HG03457 (cell line): ENCODE results near the gene SORCS2.

Experiments
- ATAC-seq: cut with Tn5 transposase; IDR thresholded peaks from one replicate; pipeline ENCODE4 v1.9.1; 2021; ENCODE audit warnings: moderate number of reproducible peaks; ENCODE audit not compliant: unreplicated experiment

The SORCS2 gene

GRCh38 chr4:7668271-7668670 is 475.9 kb downstream of the SORCS2 start:
- no peak for ATAC-seq

DNA sequence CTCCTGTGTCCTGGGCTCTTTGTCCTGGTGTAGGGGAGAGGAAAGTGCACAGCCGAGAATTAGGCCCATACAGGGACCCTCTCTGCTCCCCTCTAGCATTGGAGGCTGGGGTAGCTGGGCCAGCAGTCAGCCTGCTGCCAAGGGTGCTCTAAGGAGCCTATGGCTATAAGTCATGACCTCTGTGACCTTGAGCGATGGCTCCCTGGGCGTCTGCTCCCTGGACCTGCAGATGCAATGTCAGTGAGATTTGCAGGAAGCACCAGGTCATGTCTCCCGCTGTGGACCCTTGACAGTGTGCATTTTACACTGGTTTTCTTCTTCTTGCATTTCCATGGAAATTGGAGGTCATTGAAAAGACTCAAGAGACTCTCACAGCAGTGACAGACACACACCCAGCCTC is 476.5 kb downstream of the SORCS2 start:
- ATAC-seq = no peak

GRCh38 chr4:7672601-7673000 is 480.3 kb downstream of the SORCS2 start:
- no peak for ATAC-seq

DNA sequence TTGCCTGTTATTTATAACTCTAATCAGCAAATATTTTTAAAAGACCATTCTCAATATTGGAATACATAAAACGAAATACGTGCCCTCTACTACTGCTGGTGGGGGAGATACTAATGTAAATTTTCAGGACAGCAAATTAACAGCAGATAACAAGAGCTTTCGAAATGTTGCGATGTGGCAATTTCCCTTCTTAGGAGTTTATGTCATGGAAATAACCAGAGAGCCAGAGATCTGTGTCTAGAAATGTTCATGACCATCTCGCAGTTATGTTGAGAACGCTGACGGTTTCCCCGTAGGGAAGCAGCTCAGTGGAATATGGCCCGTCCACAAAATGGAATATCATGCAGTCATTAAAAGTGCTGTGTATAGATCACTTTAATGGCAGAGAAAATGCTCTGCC is 480.8 kb downstream of the SORCS2 start:
- no peak for ATAC-seq

GRCh38 chr4:7674706-7675105 is 482.4 kb downstream of the SORCS2 start:
- no peak for ATAC-seq

DNA sequence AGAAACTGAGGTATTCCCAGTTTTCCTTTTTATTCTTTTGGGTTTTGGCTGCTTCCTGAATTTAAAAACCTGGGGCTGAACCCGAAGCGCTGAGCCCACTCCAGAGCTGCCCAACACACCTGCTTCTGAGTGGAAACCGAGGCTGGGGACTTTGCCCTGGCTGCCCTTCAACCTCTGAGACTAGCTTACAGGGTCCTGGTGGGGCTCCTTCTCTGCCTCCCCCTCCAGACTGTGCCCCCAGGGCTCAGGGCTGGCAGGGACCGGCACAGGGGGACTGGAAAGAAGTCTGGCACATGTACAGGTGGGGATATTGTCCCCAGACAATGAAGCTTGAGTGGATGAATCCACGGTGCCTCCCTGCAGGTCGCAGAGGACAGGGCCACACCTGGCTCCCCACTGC is 482.8 kb downstream of the SORCS2 start:
- ATAC-seq = no peak

DNA sequence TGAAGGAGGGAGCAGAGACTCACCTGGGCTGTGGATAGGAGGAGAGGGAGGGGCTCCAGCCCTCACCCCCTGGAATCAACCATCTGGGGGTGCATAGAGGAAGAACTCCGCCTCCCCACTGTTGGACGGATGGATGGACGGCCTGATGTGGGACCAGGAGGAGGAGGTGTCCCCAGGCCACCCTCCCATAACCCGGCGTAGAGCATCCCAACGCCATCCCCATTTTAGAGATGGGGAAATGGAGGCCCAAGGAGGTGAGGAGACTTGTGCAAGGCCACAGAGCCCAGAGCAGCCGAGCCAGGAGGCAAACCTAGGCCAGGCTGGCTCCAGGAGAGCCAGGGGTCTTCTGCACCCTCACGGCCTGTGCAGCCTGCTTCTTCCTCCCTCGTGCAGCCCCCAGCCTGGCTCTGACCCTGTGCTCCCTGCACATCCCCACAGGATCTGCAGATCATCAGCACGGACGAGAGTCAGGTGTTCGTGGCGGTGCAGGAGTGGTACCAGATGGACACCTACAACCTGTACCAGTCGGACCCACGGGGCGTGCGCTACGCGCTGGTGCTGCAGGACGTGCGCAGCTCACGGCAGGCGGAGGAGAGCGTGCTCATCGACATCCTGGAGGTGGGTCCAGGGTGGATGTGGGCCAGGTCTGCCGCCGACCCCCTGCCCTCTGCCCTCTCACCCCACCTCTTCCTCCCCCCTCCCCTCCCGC is 483.4 kb downstream of the SORCS2 start:
- ATAC-seq = no peak

DNA sequence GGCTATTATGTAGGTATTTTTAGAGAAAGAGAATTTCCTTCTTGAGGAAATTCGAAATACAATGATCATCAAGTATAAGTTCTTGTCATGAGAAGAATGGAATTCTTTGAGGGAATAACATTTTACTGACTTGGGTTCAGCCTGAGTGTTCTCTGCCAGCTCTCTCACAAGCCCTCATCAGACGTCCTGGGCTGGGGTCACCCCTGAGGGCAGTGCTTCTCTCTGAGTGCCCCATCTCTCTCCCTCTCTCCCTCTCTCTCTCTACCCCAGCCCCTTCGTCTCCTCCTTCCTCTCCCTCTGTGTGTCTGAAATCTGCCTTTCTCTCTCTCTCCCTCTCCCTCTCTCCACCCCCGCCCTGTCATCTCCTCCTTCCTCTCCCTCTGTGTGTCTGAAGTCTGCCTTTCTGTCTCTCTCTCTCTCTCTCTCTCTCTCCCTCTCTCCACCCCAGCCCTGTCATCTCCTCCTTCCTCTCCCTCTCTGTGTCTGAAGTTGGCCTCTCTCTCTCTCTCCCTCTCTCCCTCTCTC is 484.1 kb downstream of the SORCS2 start:
- no peak for ATAC-seq

DNA sequence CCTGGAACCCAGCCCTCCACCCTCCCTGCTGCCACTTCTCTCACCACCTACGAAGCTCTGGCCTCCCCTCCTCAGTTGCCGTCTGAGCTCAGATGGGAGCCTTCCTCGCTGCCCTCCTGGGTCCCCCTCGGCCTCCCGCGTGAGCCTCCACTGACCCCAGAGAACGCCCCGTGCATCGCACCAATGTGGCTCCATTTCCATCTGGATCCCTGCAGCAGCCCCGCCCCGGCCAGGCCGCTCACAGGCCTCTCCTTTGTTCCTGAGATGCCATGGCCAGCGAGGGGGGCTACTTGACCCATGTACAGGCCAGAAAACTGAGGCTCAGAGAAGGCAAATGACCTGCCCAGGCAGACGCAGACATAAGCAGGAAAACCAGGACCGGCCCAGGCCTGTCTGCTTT is 484.7 kb downstream of the SORCS2 start:
- no peak for ATAC-seq

- ATAC-seq = no peak
Observed at GRCh38 chr4:7677799-7678301, 485.5 kb downstream of the SORCS2 start.

DNA sequence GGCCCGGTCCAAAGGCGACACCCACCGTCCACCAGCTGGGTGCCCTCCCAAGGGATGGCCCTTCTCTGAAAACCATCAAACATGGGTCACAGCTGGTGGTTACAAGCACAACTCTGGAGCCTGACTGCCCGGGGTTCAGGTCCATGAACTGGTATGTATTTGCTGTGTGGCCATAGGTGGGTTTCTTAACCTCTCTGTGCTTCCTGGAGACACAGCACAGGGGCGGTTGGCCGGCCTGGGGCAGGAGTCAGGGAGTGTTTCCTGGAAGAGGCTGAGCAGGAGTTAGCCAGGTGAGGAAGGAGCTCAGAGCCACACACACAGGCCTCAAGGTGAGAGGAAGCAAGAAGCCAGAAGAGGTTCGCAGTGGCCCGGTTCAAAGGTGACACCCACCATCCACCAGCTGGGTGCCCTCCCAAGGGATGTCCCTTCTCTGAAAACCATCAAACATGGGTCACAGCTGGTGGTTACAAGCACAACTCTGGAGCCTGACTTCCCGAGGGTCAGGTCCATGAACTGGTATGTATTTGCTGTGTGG is 486.0 kb downstream of the SORCS2 start:
- ATAC-seq = no peak

GRCh38 chr4:7679406-7680040 is 487.2 kb downstream of the SORCS2 start:
- no peak for ATAC-seq

DNA sequence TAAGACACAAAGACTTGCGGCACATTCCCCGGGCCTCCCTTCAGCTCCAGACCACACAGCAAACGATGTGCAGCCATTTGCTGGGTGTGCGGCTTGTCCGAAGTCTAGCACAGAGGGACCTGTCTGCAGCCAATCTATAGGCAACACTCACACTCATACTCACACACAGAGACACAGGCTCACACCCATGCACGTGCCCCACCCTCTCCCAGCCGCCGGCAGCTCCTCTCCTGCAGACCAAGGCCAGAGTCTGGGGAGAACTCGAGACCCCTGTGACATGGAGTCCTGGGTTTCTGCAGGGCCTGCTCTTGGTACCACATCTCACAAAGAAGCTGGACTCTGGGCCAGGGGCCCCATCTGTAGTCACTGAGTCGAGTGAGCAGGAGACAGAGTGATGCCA is 487.8 kb downstream of the SORCS2 start:
- no peak for ATAC-seq

- no peak for ATAC-seq
Observed at GRCh38 chr4:7680731-7681130, 488.4 kb downstream of the SORCS2 start.

- no peak for ATAC-seq
Observed at GRCh38 chr4:7683126-7683703, 490.9 kb downstream of the SORCS2 start.

GRCh38 chr4:7684294-7684693 is 492.0 kb downstream of the SORCS2 start:
- no peak for ATAC-seq

GRCh38 chr4:7686070-7686870 is 493.9 kb downstream of the SORCS2 start:
- ATAC-seq = no peak

DNA sequence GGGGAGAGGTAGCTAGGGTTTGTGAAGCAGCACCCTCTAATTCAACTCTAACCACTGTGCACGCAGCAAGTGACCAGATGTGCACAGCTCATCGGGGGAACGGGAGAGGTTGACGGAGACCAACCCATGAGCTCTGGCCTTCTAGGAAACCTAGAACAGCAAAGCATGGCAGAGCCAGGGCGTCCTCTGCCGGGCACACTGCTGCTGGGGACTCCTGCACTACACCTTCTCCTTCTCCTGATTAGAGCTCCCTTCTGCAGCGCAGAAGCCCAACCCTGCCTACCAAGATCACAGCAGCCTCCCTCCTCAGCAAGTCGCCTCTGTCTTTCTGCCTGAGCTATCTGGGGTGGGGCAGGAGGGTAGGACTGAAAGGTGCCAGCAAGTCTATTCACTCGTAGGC is 494.7 kb downstream of the SORCS2 start:
- no peak for ATAC-seq

- ATAC-seq = no peak
Observed at GRCh38 chr4:7687796-7688195, 495.5 kb downstream of the SORCS2 start.

DNA sequence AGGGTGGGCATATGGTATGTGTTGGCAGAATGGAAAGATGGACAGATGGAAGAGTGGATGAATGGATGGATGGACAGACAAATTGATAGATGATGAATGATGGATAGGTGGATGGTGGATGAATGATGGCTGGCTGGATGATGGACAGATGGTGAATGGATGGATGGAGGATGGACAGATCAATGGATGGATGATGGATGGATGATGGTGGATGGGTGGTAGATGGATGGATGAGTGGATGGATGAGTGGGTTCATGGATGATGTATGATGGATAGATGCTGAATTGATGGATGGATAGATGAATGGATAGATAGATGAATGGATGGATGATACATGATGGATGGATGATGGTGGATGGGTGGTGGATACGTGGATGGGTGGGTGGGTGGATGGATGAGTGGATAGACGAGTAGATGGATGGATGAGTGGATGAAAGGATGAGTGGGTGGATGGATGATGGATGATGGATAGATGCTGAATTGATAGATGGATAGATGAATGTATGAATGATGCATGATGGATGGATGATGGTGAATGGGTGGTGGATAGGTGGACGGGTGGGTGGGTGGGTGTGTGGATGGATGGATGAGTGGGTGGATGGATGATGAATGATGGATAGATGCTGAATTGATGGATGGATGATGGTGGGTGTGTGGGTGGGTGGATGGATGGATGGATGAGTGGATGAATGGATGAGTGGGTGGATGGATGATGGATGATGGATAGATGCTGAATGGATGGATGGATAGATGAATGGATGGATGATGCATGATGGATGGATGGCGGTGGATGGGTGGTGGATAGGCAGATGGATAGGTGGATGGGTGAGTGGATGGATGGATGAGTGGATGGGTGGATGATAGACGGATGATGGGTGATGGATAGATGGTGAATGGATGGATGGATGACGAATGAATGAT is 497.7 kb downstream of the SORCS2 start:
- ATAC-seq = no peak
